Upper lobe of left lung (tissue), 4 donors: ENCODE results near the gene PPP1R9B.

ENCODE experiments used
- EP300 ChIP-seq, 4 donors: sonication (generic); formaldehyde crosslinking; IDR thresholded peaks; one replicate each; pipeline ENCODE4 v1.5.1; 2017; ENCODE audit warnings: antibody characterized with exemption in 4 of 4, control low read depth in 2 of 4
- POLR2A ChIP-seq, 4 donors: fragments of 450-650 bp; IDR thresholded peaks; one replicate each; pipeline ENCODE4 v1.5.1; 2016 to 2017; ENCODE audit warnings: antibody characterized with exemption in 4 of 4, mild to moderate bottlenecking in 2 of 4
- POLR2AphosphoS5 ChIP-seq, 2 donors: sonication (generic); formaldehyde crosslinking; IDR thresholded peaks; one replicate each; pipeline ENCODE4 v1.5.1; 2017; ENCODE audit warnings: antibody characterized with exemption in 2 of 2
- TF ChIP-seq, protein P1 (sequence below), 6 experiments: fragments of 450-650 bp in 4 of 6; fragments of 200-600 bp in 2 of 6; sonication (generic) in 2 of 6; IDR thresholded peaks; one replicate each; pipeline ENCODE4 v1.5.1; 2016 to 2019; ENCODE audit warnings: antibody characterized with exemption in 6 of 6

GRCh38 chr17:50112694-50113093 is 37.8 kb downstream of the PPP1R9B start:
- TF ChIP-seq, protein P1, sequence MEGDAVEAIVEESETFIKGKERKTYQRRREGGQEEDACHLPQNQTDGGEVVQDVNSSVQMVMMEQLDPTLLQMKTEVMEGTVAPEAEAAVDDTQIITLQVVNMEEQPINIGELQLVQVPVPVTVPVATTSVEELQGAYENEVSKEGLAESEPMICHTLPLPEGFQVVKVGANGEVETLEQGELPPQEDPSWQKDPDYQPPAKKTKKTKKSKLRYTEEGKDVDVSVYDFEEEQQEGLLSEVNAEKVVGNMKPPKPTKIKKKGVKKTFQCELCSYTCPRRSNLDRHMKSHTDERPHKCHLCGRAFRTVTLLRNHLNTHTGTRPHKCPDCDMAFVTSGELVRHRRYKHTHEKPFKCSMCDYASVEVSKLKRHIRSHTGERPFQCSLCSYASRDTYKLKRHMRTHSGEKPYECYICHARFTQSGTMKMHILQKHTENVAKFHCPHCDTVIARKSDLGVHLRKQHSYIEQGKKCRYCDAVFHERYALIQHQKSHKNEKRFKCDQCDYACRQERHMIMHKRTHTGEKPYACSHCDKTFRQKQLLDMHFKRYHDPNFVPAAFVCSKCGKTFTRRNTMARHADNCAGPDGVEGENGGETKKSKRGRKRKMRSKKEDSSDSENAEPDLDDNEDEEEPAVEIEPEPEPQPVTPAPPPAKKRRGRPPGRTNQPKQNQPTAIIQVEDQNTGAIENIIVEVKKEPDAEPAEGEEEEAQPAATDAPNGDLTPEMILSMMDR (IDR thresholded peaks at IDR 0.05): no peak
- TF ChIP-seq POLR2A (IDR thresholded peaks at IDR 0.05): no peak
- TF ChIP-seq EP300 (IDR thresholded peaks at IDR 0.05): no peak
- TF ChIP-seq POLR2AphosphoS5 (IDR thresholded peaks at IDR 0.05): no peak
